ENCODE data around the gene CARHSP1. TPM values are rescaled to one million over a fixed set of nuclear protein-coding genes. Genes with fewer than 3 reads are reported as not detected.

CARHSP1 gene
- total RNA-seq, 1 donor from 2014 or later, result 155 TPM

Other genes with a start within 250 kb of the CARHSP1 start
- gene METTL22, start 247.3 kb downstream of the CARHSP1 start, total RNA-seq, result 21.8 and 28.1 TPM in 2 replicates
- 1.3 and 2.6 TPM in 2 replicates for gene ABAT, start 194.4 kb downstream of the CARHSP1 start, total RNA-seq
- gene TMEM186, start 71.4 kb downstream of the CARHSP1 start, total RNA-seq, result 6.5 and 6.7 TPM in 2 replicates
- gene PMM2, start 71.2 kb downstream of the CARHSP1 start, total RNA-seq, result 21.6 and 31.1 TPM in 2 replicates
- gene LITAFD, start 13.3 kb upstream of the CARHSP1 start, total RNA-seq, result not detected in 2 replicates
- gene USP7, start 94.9 kb upstream of the CARHSP1 start, total RNA-seq, result 70.2 and 73.2 TPM in 2 replicates
- gene HAPSTR1, start 222.6 kb upstream of the CARHSP1 start, total RNA-seq, result 70.5 and 74.2 TPM in 2 replicates

Data from pulmonary artery endothelial cell (primary cell).